VCaP (cell line): ENCODE results near the gene CIAO2B.
A peak's percentile ranks its signal among the peaks of the same experiment; 100 is the strongest.

Source experiments
- H3K27ac ChIP-seq: fragments of 450-650 bp; 2 replicates; pipeline ENCODE4 v1.5.1; 2017
- CTCF ChIP-seq: fragments of 450-650 bp; conservative IDR thresholded peaks from 2 replicates; pipeline ENCODE4 v1.5.1; 2017; ENCODE audit warnings: mild to moderate bottlenecking, moderate library complexity

CIAO2B gene

GRCh38 chr16:66924527-66925321 lies 9.5 kb downstream of the CIAO2B start:
- peak; percentile 62 for TF ChIP-seq CTCF

GRCh38 chr16:66923866-66924265 lies 10.3 kb downstream of the CIAO2B start:
- H3K27ac ChIP-seq, result no peak overlapping the region

More at GRCh38 chr16:66924527-66925321, 9.5 kb downstream of the CIAO2B start:
- no peak overlapping the region for H3K27ac ChIP-seq

GRCh38 chr16:66923247-66923731 lies 10.9 kb downstream of the CIAO2B start:
- TF ChIP-seq CTCF, result no peak
- no peak overlapping the region for H3K27ac ChIP-seq

More at GRCh38 chr16:66923866-66924265, 10.3 kb downstream of the CIAO2B start:
- TF ChIP-seq CTCF, result no peak

- no peak for TF ChIP-seq CTCF
Measured at GRCh38 chr16:66921729-66922450, 12.3 kb downstream of the CIAO2B start.

GRCh38 chr16:66920924-66921680 lies 13.1 kb downstream of the CIAO2B start:
- TF ChIP-seq CTCF, result no peak
- no peak overlapping the region for H3K27ac ChIP-seq

More at GRCh38 chr16:66921729-66922450, 12.3 kb downstream of the CIAO2B start:
- no peak overlapping the region for H3K27ac ChIP-seq

GRCh38 chr16:66920299-66920590 lies 14.0 kb downstream of the CIAO2B start:
- no peak for TF ChIP-seq CTCF
- no peak overlapping the region for H3K27ac ChIP-seq
